Astrocyte (in vitro differentiated cells and primary cell): ENCODE results near the gene DTWD1. TPM values are rescaled to one million over a fixed set of nuclear protein-coding genes. Genes with fewer than 3 reads are reported as not detected.
A peak's percentile ranks its signal among the peaks of the same experiment; 100 is the strongest.
"Not testable (repeated sequence)": the region's sequence is repeated elsewhere in the genome, so short reads cannot be mapped to it uniquely, and the experiment has no call there.

Experiments used
- DNase-seq: peaks from one replicate; pipeline ENCODE4 v3.0.0-alpha.2; 2010; ENCODE audit warnings: low read depth
- FAIRE-seq: peaks from 2 replicates; lab custom pipeline; 2011; peaks lifted over from hg19 to GRCh38; lab: Jason Lieb, UNC
- H2AFZ ChIP-seq: 2 replicates; pipeline ENCODE4 v1.6.0; 2012; ENCODE audit warnings: low read depth, low read length, inconsistent platforms
- H3K27ac ChIP-seq: 2 replicates; pipeline ENCODE4 v1.5.1; 2011; ENCODE audit warnings: low read depth, low read length, inconsistent platforms
- H3K27me3 ChIP-seq: 2 replicates; pipeline ENCODE4 v1.6.0; 2011; ENCODE audit warnings: low read length, inconsistent platforms; ENCODE audit not compliant: insufficient read depth
- H3K36me3 ChIP-seq: 2 replicates; pipeline ENCODE4 v1.5.1; 2011; ENCODE audit warnings: low read length, inconsistent platforms; ENCODE audit not compliant: insufficient read depth
- H3K4me1 ChIP-seq: 2 replicates; pipeline ENCODE4 v1.5.1; 2011; ENCODE audit warnings: low read length, inconsistent platforms; ENCODE audit not compliant: insufficient read depth
- H3K4me2 ChIP-seq: 2 replicates; pipeline ENCODE4 v1.6.0; 2012; ENCODE audit warnings: low read length, inconsistent platforms
- H3K4me3 ChIP-seq: 2 replicates; pipeline ENCODE4 v1.5.1; 2011; ENCODE audit warnings: low read depth, mild to moderate bottlenecking, low read length, inconsistent platforms; ENCODE audit not compliant: insufficient read depth
- H3K79me2 ChIP-seq: 2 replicates; pipeline ENCODE4 v1.6.0; 2012; ENCODE audit warnings: mild to moderate bottlenecking, low read length, inconsistent platforms; ENCODE audit not compliant: insufficient read depth
- H3K9ac ChIP-seq: 2 replicates; pipeline ENCODE4 v1.6.0; 2012; ENCODE audit warnings: mild to moderate bottlenecking, low read length, inconsistent platforms
- H3K9me3 ChIP-seq: 2 replicates; pipeline ENCODE4 v1.5.1; 2012; ENCODE audit warnings: low read depth, mild to moderate bottlenecking, low read length, inconsistent platforms; ENCODE audit not compliant: insufficient read depth
- H4K20me1 ChIP-seq: 2 replicates; pipeline ENCODE4 v1.6.0; 2012; ENCODE audit warnings: low read length, inconsistent platforms; ENCODE audit not compliant: insufficient read depth
- H3K27ac Mint-ChIP-seq: one replicate; pipeline ENCODE4 v1.8.0; 2021; ENCODE audit warnings: mild to moderate bottlenecking, mixed read lengths; ENCODE audit not compliant: unreplicated experiment
- H3K27me3 Mint-ChIP-seq: one replicate; pipeline ENCODE4 v1.8.0; 2021; ENCODE audit warnings: low read depth, mixed read lengths; ENCODE audit not compliant: unreplicated experiment
- H3K36me3 Mint-ChIP-seq: one replicate; pipeline ENCODE4 v1.8.0; 2021; ENCODE audit warnings: low read depth, mixed read lengths; ENCODE audit not compliant: unreplicated experiment
- H3K4me1 Mint-ChIP-seq: one replicate; pipeline ENCODE4 v1.8.0; 2021; ENCODE audit warnings: low read depth, mixed read lengths; ENCODE audit not compliant: unreplicated experiment
- H3K4me3 Mint-ChIP-seq: one replicate; pipeline ENCODE4 v1.8.0; 2021; ENCODE audit warnings: mild to moderate bottlenecking, moderate library complexity, mixed read lengths; ENCODE audit not compliant: unreplicated experiment
- H3K9me3 Mint-ChIP-seq: one replicate; pipeline ENCODE4 v1.8.0; 2021; ENCODE audit warnings: mild to moderate bottlenecking, mixed read lengths; ENCODE audit not compliant: unreplicated experiment
- CTCF ChIP-seq: IDR thresholded peaks from 2 replicates; pipeline ENCODE4 v1.5.1; 2011; ENCODE audit warnings: low read depth, mild to moderate bottlenecking, inconsistent platforms, low read length, moderate library complexity; ENCODE audit not compliant: insufficient read depth
- EZH2 ChIP-seq: IDR thresholded peaks from 2 replicates; pipeline ENCODE4 v1.6.1; 2012; ENCODE audit warnings: mild to moderate bottlenecking, low read length, inconsistent platforms; ENCODE audit not compliant: insufficient read depth
- total RNA-seq: library from RNA; stranded (reverse); gene quantifications from 2 replicates; pipeline ENCODE4 v1.2.1, GENCODE V29; 2021

The DTWD1 gene
- total RNA-seq, 1 donor from 2014 or later = 21.9 TPM

- peaks cover 11% of the 10 kb centered on the region for H3K9me3 Mint-ChIP-seq
- H4K20me1 ChIP-seq = no peaks in the 10 kb centered on the region
- H3K27me3 ChIP-seq = no peaks in the 10 kb centered on the region
- H3K9ac ChIP-seq = no peak overlapping the region
- H3K4me1 ChIP-seq = no peaks in the 10 kb centered on the region
- H3K27ac ChIP-seq = no peak overlapping the region
- peaks cover 11% of the 10 kb centered on the region for H3K36me3 Mint-ChIP-seq
- H3K27ac Mint-ChIP-seq = no peak overlapping the region
- H3K36me3 ChIP-seq = no peaks in the 10 kb centered on the region
- H3K4me3 Mint-ChIP-seq = no peak overlapping the region
- peaks cover 7% of the 10 kb centered on the region for H3K9me3 ChIP-seq
- TF ChIP-seq CTCF (no peak), EZH2 (no peak)
- H2AFZ ChIP-seq = no peak overlapping the region
- DNase-seq = no peak
- no peak overlapping the region for H3K4me2 ChIP-seq
- H3K4me1 Mint-ChIP-seq = no peaks in the 10 kb centered on the region
- no peaks in the 10 kb centered on the region for H3K79me2 ChIP-seq
- no peaks in the 10 kb centered on the region for H3K27me3 Mint-ChIP-seq
- H3K4me3 ChIP-seq = no peak overlapping the region
- FAIRE-seq = no peak
These were observed 10.5 kb upstream of the DTWD1 start for GRCh38 chr15:49610157-49610918.

- H3K27me3 Mint-ChIP-seq, H4K20me1 ChIP-seq, H2AFZ ChIP-seq, H3K27ac Mint-ChIP-seq, H3K79me2 ChIP-seq, H3K4me3 Mint-ChIP-seq, DNase-seq, H3K4me2 ChIP-seq, FAIRE-seq, H3K27me3 ChIP-seq, H3K9ac ChIP-seq, H3K36me3 ChIP-seq, H3K4me1 Mint-ChIP-seq, H3K9me3 ChIP-seq, H3K36me3 Mint-ChIP-seq, H3K4me1 ChIP-seq, H3K4me3 ChIP-seq, H3K27ac ChIP-seq: not testable (repeated sequence)
- H3K9me3 Mint-ChIP-seq = peaks cover 16% of the 10 kb centered on the region
These were observed 8.6 kb upstream of the DTWD1 start for GRCh38 chr15:49612240-49612639.

GRCh38 chr15:49619226-49619625 is 1.6 kb upstream of the DTWD1 start:
- no peak for FAIRE-seq
- Histone ChIP-seq H3K27ac (no peak overlapping the region), H3K27me3 (no peaks in the 10 kb centered on the region), H3K9me3 (peaks cover 7% of the 10 kb centered on the region), H3K79me2 (peaks cover 29% of the 10 kb centered on the region), H2AFZ (no peak overlapping the region), H4K20me1 (no peaks in the 10 kb centered on the region), H3K9ac (no peak overlapping the region), H3K4me3 (no peak overlapping the region), H3K4me2 (no peak overlapping the region), H3K4me1 (peaks cover 12% of the 10 kb centered on the region), H3K36me3 (no peaks in the 10 kb centered on the region)
- Mint-ChIP-seq H3K4me3 (peak overlapping the region; percentile 95), H3K4me1 (peaks cover 25% of the 10 kb centered on the region), H3K27ac (no peak overlapping the region), H3K9me3 (peaks cover 14% of the 10 kb centered on the region), H3K27me3 (no peaks in the 10 kb centered on the region), H3K36me3 (peaks cover 4% of the 10 kb centered on the region)
- no peak for DNase-seq
- TF ChIP-seq EZH2 (no peak), CTCF (no peak)
